GM23338 (cell line): ENCODE results near the gene RAB40B. TPM values are rescaled to one million over a fixed set of nuclear protein-coding genes. Genes with fewer than 3 reads are reported as not detected.

Experiments used
- ATAC-seq: fragments of 200-7000 bp; cut with Tn5 transposase; 3 replicates; pipeline ENCODE4 v1.9.1; 2020
- DNase-seq: peaks from one replicate; pipeline ENCODE4 v3.0.0-alpha.2; 2015; ENCODE audit warnings: low spot score
- H2AFZ ChIP-seq: fragments of 200-600 bp; sonication (generic); 2 replicates; pipeline ENCODE4 v1.8.0; 2016; ENCODE audit warnings: antibody characterized with exemption, mild to moderate bottlenecking, moderate library complexity
- H3F3A ChIP-seq: fragments of 200-600 bp; sonication (generic); replicated peaks from 2 replicates; pipeline ENCODE4 v1.8.0; 2017; ENCODE audit warnings: antibody characterized with exemption, mixed run types, low read depth
- H3K27ac ChIP-seq: fragments of 200-600 bp; sonication (generic); 2 replicates; pipeline ENCODE4 v1.6.1; 2016; ENCODE audit warnings: low read depth
- H3K27me3 ChIP-seq: fragments of 200-600 bp; sonication (generic); 2 replicates; pipeline ENCODE4 v1.8.0; 2016; ENCODE audit warnings: mild to moderate bottlenecking, mixed run types, moderate library complexity; ENCODE audit not compliant: insufficient read depth
- H3K36me3 ChIP-seq: fragments of 200-600 bp; sonication (generic); 2 replicates; pipeline ENCODE4 v1.8.0; 2016; ENCODE audit warnings: mild to moderate bottlenecking; ENCODE audit not compliant: insufficient read depth
- H3K4me1 ChIP-seq: fragments of 200-600 bp; sonication (generic); 2 replicates; pipeline ENCODE4 v1.8.0; 2016; ENCODE audit warnings: mild to moderate bottlenecking, moderate library complexity; ENCODE audit not compliant: insufficient read depth
- H3K4me2 ChIP-seq: fragments of 200-600 bp; sonication (generic); 2 replicates; pipeline ENCODE4 v1.7.1; 2017; ENCODE audit warnings: mixed run types
- H3K4me3 ChIP-seq: fragments of 200-600 bp; sonication (generic); 2 replicates; pipeline ENCODE4 v1.6.1; 2016; ENCODE audit warnings: mixed run types
- H3K79me2 ChIP-seq: fragments of 200-600 bp; sonication (generic); replicated peaks from 2 replicates; pipeline ENCODE4 v1.8.0; 2017; ENCODE audit warnings: mild to moderate bottlenecking; ENCODE audit not compliant: insufficient read depth
- H3K9me2 ChIP-seq: fragments of 200-600 bp; sonication (generic); 2 replicates; pipeline ENCODE4 v1.8.0; 2017; ENCODE audit not compliant: insufficient read depth
- H4K20me1 ChIP-seq: fragments of 200-600 bp; sonication (generic); replicated peaks from 2 replicates; pipeline ENCODE4 v1.8.0; 2017; ENCODE audit warnings: mild to moderate bottlenecking; ENCODE audit not compliant: insufficient read depth
- H3K27ac Mint-ChIP-seq: 2 replicates; pipeline ENCODE4 v1.8.0; 2020; ENCODE audit warnings: inconsistent platforms, mild to moderate bottlenecking, moderate library complexity, mixed read lengths
- H3K27me3 Mint-ChIP-seq: 3 replicates; pipeline ENCODE4 v1.8.0; 2022; ENCODE audit warnings: low read depth, mild to moderate bottlenecking, moderate library complexity, mixed read lengths, inconsistent platforms; ENCODE audit not compliant: insufficient read depth, poor library complexity
- H3K36me3 Mint-ChIP-seq: 3 replicates; pipeline ENCODE4 v1.8.0; 2021; ENCODE audit warnings: low read depth, mild to moderate bottlenecking, inconsistent platforms, moderate library complexity, mixed read lengths
- H3K4me1 Mint-ChIP-seq: 3 replicates; pipeline ENCODE4 v1.8.0; 2020; ENCODE audit warnings: mild to moderate bottlenecking, inconsistent platforms, mixed read lengths
- H3K4me3 Mint-ChIP-seq: 3 replicates; pipeline ENCODE4 v1.8.0; 2021; ENCODE audit warnings: moderate library complexity, mild to moderate bottlenecking, inconsistent platforms, mixed read lengths
- H3K9me3 Mint-ChIP-seq: 3 replicates; pipeline ENCODE4 v1.8.0; 2020; ENCODE audit warnings: moderate library complexity, mild to moderate bottlenecking, inconsistent platforms, mixed read lengths
- CREB1 ChIP-seq: fragments of 250-450 bp; sonication (Bioruptor Pico); IDR thresholded peaks from 2 replicates; pipeline ENCODE4 v1.5.0; 2020; ENCODE audit warnings: low read depth, mild to moderate bottlenecking, moderate library complexity
- EZH2 ChIP-seq: fragments of 200-600 bp; sonication (generic); IDR thresholded peaks from one replicate; pipeline ENCODE4 v1.8.0; 2017; ENCODE audit warnings: antibody characterized with exemption, mild to moderate bottlenecking, low read depth; ENCODE audit not compliant: unreplicated experiment
- NANOG ChIP-seq: IDR thresholded peaks from 2 replicates; pipeline ENCODE4 v1.6.1; 2016; ENCODE audit warnings: antibody characterized with exemption, borderline replicate concordance
- ZNF114 ChIP-seq: fragments of 250-450 bp; sonication (Bioruptor Pico); IDR thresholded peaks from 2 replicates; pipeline ENCODE4 v1.5.0; 2020; ENCODE audit warnings: mild to moderate bottlenecking, moderate library complexity
- ZNF331 ChIP-seq: fragments of 250-450 bp; sonication (Bioruptor Pico); IDR thresholded peaks from 2 replicates; pipeline ENCODE4 v1.5.0; 2020; ENCODE audit warnings: low read depth, mild to moderate bottlenecking, moderate library complexity
- polyA plus RNA-seq: library from polyadenylated mRNA; unstranded; fragments of >200 nt; fragmentation: Nextera tagmentation; extraction: Ambion mirVana; gene quantifications from 2 replicates; pipeline ENCODE4 v1.2.1, GENCODE V29; 2016
- total RNA-seq: library from RNA; depleted of rRNA; stranded (reverse); fragments of >200 nt; shearing (Covaris generic); gene quantifications from 2 replicates; pipeline ENCODE4 v1.2.3, GENCODE V29; 2014
- TF ChIP-seq, protein P1 (sequence below): IDR thresholded peaks from 2 replicates; pipeline ENCODE4 v1.6.1; 2016; ENCODE audit warnings: antibody characterized with exemption
- TF ChIP-seq, protein P2 (sequence below): fragments of 250-450 bp; sonication (Bioruptor Pico); IDR thresholded peaks from 2 replicates; pipeline ENCODE4 v1.5.0; 2020; ENCODE audit warnings: mild to moderate bottlenecking, moderate library complexity
- TF ChIP-seq, protein P3 (sequence below), 2 experiments: fragments of 200-600 bp in 1 of 2; sonication (generic) in 1 of 2; conservative IDR thresholded peaks; 2 replicates each; pipeline versions ENCODE4 v1.5.1 to v1.6.1; 2016 to 2017; ENCODE audit warnings: antibody characterized with exemption in 2 of 2, low read depth in 2 of 2, mild to moderate bottlenecking in 2 of 2, moderate library complexity in 1 of 2
- TF ChIP-seq, protein P4 (sequence below): IDR thresholded peaks from one replicate; pipeline ENCODE4 v1.6.1; 2018; ENCODE audit warnings: antibody characterized with exemption; ENCODE audit not compliant: unreplicated experiment

RAB40B gene
- total and polyA plus RNA-seq, 2 experiments from 2014 or later = 4.2 to 5.2 TPM

DNA sequence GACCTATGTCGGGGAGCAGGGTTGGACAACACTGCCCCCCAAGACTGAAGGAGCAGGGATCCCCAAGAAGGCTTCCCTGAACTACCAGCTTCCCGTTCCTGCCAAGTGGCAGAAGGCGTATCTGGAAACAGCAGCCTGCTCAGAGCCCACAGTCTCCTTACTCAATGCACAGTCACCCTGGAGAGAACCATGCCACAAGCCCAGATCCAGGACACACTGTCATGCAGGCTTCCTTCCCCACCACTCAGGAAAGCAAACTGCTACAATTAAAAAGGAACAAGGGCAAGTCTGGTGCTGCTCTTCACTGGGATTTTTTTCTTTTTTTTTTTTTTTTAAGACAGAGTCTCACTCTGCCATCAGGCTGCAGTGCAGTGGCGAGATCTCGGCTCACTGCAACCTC, 58.5 kb downstream of the RAB40B start:
- H3K27ac ChIP-seq = no peak overlapping the region
- Mint-ChIP-seq H3K27me3 (peaks cover 2% of the 10 kb centered on the region), H3K36me3 (peaks cover 69% of the 10 kb centered on the region), H3K9me3 (peaks cover 3% of the 10 kb centered on the region; the same call in 2 of the 3 replicates), H3K4me1 (no peaks in the 10 kb centered on the region), H3K27ac (no peak overlapping the region), H3K4me3 (no peak overlapping the region)
- no peak overlapping the region for H3K4me2 ChIP-seq
- H3K79me2 ChIP-seq = peaks cover 94% of the 10 kb centered on the region
- H3K27me3 ChIP-seq = no peaks in the 10 kb centered on the region
- TF ChIP-seq, protein P1, sequence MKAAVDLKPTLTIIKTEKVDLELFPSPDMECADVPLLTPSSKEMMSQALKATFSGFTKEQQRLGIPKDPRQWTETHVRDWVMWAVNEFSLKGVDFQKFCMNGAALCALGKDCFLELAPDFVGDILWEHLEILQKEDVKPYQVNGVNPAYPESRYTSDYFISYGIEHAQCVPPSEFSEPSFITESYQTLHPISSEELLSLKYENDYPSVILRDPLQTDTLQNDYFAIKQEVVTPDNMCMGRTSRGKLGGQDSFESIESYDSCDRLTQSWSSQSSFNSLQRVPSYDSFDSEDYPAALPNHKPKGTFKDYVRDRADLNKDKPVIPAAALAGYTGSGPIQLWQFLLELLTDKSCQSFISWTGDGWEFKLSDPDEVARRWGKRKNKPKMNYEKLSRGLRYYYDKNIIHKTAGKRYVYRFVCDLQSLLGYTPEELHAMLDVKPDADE = no peak
- TF ChIP-seq CREB1 (CRISPR knock-in tag) (no peak), ZNF331 (CRISPR knock-in tag) (no peak), ZNF114 (CRISPR knock-in tag) (no peak), NANOG (no peak), EZH2 (no peak)
- TF ChIP-seq, protein P2, sequence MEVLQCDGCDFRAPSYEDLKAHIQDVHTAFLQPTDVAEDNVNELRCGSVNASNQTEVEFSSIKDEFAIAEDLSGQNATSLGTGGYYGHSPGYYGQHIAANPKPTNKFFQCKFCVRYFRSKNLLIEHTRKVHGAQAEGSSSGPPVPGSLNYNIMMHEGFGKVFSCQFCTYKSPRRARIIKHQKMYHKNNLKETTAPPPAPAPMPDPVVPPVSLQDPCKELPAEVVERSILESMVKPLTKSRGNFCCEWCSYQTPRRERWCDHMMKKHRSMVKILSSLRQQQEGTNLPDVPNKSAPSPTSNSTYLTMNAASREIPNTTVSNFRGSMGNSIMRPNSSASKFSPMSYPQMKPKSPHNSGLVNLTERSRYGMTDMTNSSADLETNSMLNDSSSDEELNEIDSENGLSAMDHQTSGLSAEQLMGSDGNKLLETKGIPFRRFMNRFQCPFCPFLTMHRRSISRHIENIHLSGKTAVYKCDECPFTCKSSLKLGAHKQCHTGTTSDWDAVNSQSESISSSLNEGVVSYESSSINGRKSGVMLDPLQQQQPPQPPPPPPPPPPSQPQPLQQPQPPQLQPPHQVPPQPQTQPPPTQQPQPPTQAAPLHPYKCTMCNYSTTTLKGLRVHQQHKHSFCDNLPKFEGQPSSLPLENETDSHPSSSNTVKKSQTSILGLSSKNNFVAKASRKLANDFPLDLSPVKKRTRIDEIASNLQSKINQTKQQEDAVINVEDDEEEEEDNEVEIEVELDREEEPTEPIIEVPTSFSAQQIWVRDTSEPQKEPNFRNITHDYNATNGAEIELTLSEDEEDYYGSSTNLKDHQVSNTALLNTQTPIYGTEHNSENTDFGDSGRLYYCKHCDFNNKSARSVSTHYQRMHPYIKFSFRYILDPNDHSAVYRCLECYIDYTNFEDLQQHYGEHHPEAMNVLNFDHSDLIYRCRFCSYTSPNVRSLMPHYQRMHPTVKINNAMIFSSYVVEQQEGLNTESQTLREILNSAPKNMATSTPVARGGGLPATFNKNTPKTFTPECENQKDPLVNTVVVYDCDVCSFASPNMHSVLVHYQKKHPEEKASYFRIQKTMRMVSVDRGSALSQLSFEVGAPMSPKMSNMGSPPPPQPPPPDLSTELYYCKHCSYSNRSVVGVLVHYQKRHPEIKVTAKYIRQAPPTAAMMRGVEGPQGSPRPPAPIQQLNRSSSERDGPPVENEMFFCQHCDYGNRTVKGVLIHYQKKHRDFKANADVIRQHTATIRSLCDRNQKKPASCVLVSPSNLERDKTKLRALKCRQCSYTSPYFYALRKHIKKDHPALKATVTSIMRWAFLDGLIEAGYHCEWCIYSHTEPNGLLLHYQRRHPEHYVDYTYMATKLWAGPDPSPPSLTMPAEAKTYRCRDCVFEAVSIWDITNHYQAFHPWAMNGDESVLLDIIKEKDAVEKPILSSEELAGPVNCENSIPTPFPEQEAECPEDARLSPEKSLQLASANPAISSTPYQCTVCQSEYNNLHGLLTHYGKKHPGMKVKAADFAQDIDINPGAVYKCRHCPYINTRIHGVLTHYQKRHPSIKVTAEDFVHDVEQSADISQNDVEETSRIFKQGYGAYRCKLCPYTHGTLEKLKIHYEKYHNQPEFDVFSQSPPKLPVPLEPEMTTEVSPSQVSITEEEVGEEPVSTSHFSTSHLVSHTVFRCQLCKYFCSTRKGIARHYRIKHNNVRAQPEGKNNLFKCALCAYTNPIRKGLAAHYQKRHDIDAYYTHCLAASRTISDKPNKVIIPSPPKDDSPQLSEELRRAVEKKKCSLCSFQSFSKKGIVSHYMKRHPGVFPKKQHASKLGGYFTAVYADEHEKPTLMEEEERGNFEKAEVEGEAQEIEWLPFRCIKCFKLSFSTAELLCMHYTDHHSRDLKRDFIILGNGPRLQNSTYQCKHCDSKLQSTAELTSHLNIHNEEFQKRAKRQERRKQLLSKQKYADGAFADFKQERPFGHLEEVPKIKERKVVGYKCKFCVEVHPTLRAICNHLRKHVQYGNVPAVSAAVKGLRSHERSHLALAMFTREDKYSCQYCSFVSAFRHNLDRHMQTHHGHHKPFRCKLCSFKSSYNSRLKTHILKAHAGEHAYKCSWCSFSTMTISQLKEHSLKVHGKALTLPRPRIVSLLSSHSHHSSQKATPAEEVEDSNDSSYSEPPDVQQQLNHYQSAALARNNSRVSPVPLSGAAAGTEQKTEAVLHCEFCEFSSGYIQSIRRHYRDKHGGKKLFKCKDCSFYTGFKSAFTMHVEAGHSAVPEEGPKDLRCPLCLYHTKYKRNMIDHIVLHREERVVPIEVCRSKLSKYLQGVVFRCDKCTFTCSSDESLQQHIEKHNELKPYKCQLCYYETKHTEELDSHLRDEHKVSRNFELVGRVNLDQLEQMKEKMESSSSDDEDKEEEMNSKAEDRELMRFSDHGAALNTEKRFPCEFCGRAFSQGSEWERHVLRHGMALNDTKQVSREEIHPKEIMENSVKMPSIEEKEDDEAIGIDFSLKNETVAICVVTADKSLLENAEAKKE (CRISPR knock-in tag) = no peak
- TF ChIP-seq, protein P3, sequence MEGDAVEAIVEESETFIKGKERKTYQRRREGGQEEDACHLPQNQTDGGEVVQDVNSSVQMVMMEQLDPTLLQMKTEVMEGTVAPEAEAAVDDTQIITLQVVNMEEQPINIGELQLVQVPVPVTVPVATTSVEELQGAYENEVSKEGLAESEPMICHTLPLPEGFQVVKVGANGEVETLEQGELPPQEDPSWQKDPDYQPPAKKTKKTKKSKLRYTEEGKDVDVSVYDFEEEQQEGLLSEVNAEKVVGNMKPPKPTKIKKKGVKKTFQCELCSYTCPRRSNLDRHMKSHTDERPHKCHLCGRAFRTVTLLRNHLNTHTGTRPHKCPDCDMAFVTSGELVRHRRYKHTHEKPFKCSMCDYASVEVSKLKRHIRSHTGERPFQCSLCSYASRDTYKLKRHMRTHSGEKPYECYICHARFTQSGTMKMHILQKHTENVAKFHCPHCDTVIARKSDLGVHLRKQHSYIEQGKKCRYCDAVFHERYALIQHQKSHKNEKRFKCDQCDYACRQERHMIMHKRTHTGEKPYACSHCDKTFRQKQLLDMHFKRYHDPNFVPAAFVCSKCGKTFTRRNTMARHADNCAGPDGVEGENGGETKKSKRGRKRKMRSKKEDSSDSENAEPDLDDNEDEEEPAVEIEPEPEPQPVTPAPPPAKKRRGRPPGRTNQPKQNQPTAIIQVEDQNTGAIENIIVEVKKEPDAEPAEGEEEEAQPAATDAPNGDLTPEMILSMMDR (conservative IDR thresholded peaks at IDR 0.05; ENCODE audit: low read depth in 2 of 2) = no peak
- TF ChIP-seq, protein P4, sequence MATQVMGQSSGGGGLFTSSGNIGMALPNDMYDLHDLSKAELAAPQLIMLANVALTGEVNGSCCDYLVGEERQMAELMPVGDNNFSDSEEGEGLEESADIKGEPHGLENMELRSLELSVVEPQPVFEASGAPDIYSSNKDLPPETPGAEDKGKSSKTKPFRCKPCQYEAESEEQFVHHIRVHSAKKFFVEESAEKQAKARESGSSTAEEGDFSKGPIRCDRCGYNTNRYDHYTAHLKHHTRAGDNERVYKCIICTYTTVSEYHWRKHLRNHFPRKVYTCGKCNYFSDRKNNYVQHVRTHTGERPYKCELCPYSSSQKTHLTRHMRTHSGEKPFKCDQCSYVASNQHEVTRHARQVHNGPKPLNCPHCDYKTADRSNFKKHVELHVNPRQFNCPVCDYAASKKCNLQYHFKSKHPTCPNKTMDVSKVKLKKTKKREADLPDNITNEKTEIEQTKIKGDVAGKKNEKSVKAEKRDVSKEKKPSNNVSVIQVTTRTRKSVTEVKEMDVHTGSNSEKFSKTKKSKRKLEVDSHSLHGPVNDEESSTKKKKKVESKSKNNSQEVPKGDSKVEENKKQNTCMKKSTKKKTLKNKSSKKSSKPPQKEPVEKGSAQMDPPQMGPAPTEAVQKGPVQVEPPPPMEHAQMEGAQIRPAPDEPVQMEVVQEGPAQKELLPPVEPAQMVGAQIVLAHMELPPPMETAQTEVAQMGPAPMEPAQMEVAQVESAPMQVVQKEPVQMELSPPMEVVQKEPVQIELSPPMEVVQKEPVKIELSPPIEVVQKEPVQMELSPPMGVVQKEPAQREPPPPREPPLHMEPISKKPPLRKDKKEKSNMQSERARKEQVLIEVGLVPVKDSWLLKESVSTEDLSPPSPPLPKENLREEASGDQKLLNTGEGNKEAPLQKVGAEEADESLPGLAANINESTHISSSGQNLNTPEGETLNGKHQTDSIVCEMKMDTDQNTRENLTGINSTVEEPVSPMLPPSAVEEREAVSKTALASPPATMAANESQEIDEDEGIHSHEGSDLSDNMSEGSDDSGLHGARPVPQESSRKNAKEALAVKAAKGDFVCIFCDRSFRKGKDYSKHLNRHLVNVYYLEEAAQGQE = no peak
- 0 out of 2 replicates have a peak, but pooled peaks cover 4% of the 10 kb centered on the region for H3F3A ChIP-seq
- ATAC-seq (no peak), DNase-seq (no peak)
- no peak overlapping the region for H2AFZ ChIP-seq
- peaks cover 7% of the 10 kb centered on the region for H3K36me3 ChIP-seq
- H3K9me2 ChIP-seq = no peaks in the 10 kb centered on the region
- H4K20me1 ChIP-seq = peaks cover 40% of the 10 kb centered on the region
- H3K4me3 ChIP-seq = no peak overlapping the region
- H3K4me1 ChIP-seq = no peaks in the 10 kb centered on the region
